HL-60/S4 (cell line): Measurements from ENCODE around the gene VENTX.
"Not testable (repeated sequence)": the region's sequence is repeated elsewhere in the genome, so short reads cannot be mapped to it uniquely, and the experiment has no call there.

Experiments used
- in situ Hi-C: fragments of 300-500 bp; cut with MboI; formaldehyde crosslinking; loops from 2 replicates; pipeline ENCODE4 v1.14.3; 2022; ENCODE audit warnings: low sequenced_read_pairs

Gene VENTX

GRCh38 chr10:133214468-133215410 is 22.9 kb upstream of the VENTX start:
- in situ Hi-C loops: no loop called here

GRCh38 chr10:133215586-133215985 is 22.1 kb upstream of the VENTX start:
- in situ Hi-C loops: no loop called here

- in situ Hi-C loops: no loop called here
These were observed 20.9 kb upstream of the VENTX start for GRCh38 chr10:133216776-133217175.

GRCh38 chr10:133217800-133218589 is 19.7 kb upstream of the VENTX start:
- in situ Hi-C loops: no loop called here

- in situ Hi-C loops: no loop called here
These were observed 18.8 kb upstream of the VENTX start for GRCh38 chr10:133218891-133219290.

GRCh38 chr10:133219782-133220181 is 17.9 kb upstream of the VENTX start:
- in situ Hi-C loops: no loop called here

GRCh38 chr10:133221331-133221730 is 16.3 kb upstream of the VENTX start:
- in situ Hi-C loops: no loop called here

GRCh38 chr10:133221756-133222155 is 15.9 kb upstream of the VENTX start:
- in situ Hi-C loops: not testable (repeated sequence)

GRCh38 chr10:133224076-133224475 is 13.6 kb upstream of the VENTX start:
- in situ Hi-C loops: no loop called here

- in situ Hi-C loops: no loop called here
These were observed 12.8 kb upstream of the VENTX start for GRCh38 chr10:133224756-133225372.

GRCh38 chr10:133225707-133226191 is 11.9 kb upstream of the VENTX start:
- in situ Hi-C loops: no loop called here

- in situ Hi-C loops: no loop called here
These were observed 11.3 kb upstream of the VENTX start for GRCh38 chr10:133226251-133226808.

- in situ Hi-C loops: no loop called here
These were observed 10.4 kb upstream of the VENTX start for GRCh38 chr10:133227256-133227655.

- in situ Hi-C loops: no loop called here
These were observed 8.2 kb upstream of the VENTX start for GRCh38 chr10:133229265-133230043.

GRCh38 chr10:133230044-133230361 is 7.7 kb upstream of the VENTX start, which contains the start of gene UTF1:
TSS of gene UTF1 (plus strand) at chr10:133230217. CDS start at chr10:133230289, 72 bp downstream.
- in situ Hi-C loops: no loop called here

GRCh38 chr10:133230387-133231195 is 7.1 kb upstream of the VENTX start:
- in situ Hi-C loops: no loop called here

- in situ Hi-C loops: no loop called here
These were observed 6.3 kb upstream of the VENTX start for GRCh38 chr10:133231244-133231945.

GRCh38 chr10:133231946-133232574 is 5.6 kb upstream of the VENTX start:
- in situ Hi-C loops: no loop called here
